Dermis blood vessel endothelial cell (primary cell): ENCODE data around the gene TMEM132A. TPM values are rescaled to one million over a fixed set of nuclear protein-coding genes. Genes with fewer than 3 reads are reported as not detected.

Experiments
- DNase-seq: peaks from one replicate; pipeline ENCODE4 v3.0.0; 2010
- total RNA-seq: library from RNA; depleted of rRNA; stranded (reverse); fragments of >200 nt; gene quantifications from 2 replicates; pipeline ENCODE4 v1.2.3, GENCODE V29; 2014

TMEM132A gene
- total RNA-seq, 1 donor from 2014 or later = 112 TPM

- no peak for DNase-seq
Measured at GRCh38 chr11:60939301-60939700, 15.0 kb downstream of the TMEM132A start.

DNA sequence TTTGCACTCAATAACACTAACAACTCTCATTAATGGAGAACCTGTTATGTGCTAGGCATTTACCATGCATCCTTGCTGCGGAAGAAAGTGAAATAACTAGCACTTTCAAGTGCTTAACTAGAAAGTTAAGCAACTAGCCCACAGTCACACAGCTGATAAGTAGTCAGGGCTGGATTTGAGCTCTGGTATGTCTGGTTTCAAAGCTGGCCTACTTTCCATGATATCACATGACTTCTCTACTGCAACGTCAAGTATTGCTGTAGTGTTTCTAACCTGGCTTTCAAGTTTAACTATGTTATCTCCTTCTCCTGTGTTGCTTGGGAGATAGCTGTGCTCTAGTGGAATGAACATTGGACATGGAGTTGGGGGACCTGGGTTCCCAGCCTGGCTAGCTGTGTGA is 15.6 kb downstream of the TMEM132A start:
- no peak for DNase-seq

DNA sequence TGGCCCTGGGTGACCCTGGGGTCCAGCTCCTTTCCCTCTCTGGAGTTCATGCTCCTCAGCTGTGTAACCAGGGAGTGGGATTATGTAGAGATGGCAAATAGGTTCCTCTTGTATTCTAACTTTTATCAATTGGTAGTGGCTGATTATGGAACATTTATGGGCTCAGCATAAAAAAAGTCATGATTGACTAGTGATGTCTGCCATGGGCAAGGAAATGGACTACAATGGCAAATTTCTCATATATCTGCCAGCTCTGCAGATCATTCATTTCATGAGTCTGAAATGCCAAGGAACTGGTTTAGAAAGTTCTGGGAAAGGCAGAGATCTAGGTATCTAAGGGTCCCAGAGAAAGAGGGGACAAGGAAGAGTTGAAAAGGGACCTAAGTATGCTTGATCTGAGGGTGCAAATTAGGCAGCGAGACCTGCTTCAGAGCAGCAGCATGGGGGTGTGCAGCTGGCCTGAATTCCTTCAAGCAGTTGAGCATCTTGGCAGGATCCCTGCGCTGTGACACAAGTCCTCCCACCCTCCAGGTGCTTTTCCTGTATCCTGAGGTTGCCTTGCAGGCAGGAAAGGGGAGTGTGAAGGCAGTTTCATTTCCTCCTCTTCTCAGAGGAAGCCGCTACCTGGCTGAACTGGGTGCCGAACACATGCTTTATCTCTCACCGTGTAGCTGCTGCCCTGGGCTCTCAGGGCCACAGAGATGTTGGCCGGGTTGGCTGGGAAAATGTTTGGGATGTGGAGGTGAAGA is 17.3 kb downstream of the TMEM132A start:
- DNase-seq = no peak

- no peak for DNase-seq
Measured at GRCh38 chr11:60942219-60942618, 18.0 kb downstream of the TMEM132A start.

- DNase-seq = no peak
Measured at GRCh38 chr11:60942970-60943565, 18.8 kb downstream of the TMEM132A start.

- DNase-seq = no peak
Measured at GRCh38 chr11:60944490-60945294, 20.4 kb downstream of the TMEM132A start.

GRCh38 chr11:60945295-60945667 is 21.0 kb downstream of the TMEM132A start:
- DNase-seq = no peak

DNA sequence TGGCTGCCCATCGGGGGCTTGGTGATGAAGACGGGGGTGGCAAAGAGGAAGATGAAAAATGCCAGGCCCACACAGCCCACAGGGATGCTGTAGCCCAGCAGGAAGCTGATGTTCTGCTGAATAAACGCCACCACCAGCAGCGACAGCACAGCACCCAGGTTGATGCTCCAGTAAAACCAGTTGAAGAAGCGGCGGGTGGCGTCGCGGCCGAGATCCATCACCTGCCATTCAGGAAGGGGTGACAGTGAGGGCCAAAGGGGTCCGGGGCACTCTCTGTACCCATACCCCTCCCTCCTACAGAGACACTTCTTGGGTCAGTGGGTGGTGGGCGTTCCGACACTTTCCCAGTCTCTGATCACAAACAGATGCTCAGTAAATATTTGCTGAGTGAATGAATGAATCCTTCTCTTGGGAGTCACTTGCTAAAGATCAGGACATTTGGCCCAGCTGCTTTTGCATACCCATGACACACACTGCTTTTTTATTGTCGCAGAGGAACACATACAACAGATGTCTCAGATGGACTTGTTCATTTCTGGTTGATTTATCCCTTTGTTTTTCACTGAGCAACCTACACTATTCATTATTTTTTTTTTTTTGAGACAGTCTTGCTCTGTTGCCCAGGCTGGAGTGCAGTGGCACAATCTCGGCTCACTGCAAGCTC is 22.5 kb downstream of the TMEM132A start:
- DNase-seq = no peak

DNA sequence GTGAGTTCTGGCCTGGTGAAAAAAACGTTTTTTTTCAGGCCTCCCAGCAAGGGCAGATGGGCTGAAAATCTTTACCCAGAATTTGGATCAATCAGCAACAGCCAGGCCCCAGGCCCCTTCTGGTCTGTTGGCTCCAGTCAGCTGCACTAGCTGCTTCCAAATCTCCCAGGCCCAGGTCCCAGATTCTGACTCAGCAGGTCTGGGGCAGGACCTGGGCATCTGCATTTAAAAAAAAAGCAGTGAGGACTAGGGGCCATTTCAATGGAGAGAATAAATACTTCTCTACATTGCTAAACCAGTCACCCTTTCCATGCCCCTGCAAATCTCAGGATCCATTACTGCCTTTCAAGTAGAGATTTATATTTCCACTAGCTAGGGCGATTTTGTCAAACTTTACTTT is 23.4 kb downstream of the TMEM132A start:
- no peak for DNase-seq

DNA sequence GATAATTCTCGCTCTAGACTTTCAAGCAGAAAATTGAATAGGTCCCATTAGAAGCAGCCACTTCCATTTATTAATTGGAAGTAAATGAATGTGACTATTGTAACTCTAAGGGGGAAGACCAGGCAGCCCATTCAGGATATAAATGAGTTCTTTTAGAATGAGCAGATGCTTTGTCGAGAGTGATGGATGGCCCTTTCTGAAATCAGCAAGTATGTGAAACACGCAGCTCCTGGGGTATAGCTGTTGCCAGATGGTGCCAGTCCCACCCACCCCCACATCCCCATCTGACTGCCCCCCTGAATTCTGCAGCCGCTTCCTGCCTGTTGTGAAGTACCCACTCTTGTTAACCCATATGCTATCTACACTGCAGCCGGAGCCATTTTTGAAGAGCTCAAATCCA is 24.0 kb downstream of the TMEM132A start:
- DNase-seq = no peak

- DNase-seq = no peak
Measured at GRCh38 chr11:60950024-60950423, 25.8 kb downstream of the TMEM132A start.

DNA sequence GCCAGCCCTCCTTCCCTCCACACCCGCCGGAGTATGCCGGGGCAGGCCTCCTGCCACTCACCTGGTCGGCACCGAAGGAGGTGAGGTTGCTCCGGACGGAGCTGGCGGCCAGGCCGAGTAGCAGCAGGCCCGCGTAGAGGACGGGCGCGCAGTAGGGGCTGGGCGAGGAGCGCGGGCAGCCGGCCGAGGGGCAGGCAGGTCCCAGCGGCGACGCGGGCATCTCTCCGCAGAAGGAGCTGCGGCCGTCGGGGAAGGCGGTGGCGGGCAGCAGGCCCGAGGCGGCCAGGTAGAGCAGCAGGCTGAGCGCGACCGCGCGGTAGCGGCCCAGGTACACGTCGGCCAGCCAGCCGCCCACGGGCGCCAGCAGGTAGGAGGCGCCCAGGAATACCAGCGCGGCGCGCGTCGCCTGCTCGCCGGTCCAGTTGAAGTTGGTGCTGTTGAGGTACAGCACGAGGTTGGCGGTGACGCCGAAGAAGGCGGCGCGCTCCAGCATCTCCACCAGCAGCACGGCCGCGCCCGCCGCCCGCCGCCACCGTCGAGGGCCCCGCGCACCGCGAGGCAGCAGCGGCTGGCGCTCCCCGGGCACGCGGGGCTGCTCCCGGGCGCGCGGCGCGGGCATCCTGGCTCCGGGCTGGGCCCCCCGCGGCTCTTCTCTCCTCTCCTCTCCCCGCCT is 26.8 kb downstream of the TMEM132A start:
- DNase-seq = peak; percentile 33

DNA sequence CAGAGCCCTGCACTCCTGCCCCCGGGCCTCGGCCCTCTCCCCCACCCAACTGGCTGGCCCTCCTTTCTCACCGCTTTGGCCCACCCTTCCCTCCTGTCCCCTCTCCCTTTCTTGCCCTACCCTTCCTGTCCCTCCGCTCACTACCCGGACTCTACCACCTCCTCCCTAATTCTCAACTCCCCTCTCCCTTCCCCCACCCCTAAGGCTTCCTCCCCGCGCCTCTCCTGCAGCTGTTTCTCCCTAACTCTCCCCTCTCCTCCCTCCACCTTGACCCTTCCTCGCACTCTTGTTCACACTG is 27.3 kb downstream of the TMEM132A start:
- DNase-seq = no peak

DNA sequence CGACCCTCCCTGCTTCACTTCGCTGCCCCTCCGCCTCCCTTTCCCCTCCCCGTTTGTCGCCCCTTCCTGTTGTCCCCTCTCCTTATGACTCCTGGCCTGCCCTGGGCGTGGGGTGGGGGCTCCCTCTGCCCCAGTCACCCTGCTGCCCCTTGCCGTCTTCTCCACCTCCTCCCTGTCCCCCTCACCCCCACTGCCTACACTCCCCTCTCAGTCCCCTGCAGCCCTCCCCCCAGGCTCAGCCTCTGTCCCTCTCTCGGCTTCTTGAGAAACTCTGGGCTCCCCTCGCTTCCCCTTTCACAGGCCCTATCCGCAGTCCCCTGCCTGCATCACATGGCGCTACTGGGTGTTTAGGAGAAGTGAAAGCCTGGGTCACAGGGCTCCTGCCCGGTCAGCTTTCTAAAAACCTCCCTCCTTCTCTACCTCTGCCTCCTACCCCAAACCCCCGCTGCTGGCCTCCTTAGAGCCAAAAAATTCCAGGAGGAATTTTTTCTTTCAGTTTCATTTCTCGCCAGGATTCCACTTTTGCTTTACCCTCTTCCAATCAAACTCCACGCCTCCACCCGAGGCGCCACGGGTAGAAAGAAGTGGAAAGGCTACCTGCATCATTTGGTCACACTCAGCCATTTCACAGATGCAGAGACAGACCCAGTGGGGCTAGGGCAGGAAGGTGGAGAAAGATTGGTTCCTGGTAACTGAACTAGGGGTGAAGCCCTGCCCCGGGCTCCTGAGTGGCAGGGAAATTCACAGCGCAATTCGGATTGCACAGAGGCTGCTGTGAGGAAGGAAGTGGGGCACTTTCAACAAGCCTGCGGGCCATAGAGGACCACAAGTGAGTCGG is 27.9 kb downstream of the TMEM132A start, which contains the start of gene SLC15A3:
Gene SLC15A3, minus strand, starts transcription at position 273 of the 838 bp plus-strand sequence. CDS start 625 bp downstream, outside the sequence.
- DNase-seq = peak; percentile 44

- DNase-seq = no peak
Measured at GRCh38 chr11:60952742-60953170, 28.5 kb downstream of the TMEM132A start.

DNA sequence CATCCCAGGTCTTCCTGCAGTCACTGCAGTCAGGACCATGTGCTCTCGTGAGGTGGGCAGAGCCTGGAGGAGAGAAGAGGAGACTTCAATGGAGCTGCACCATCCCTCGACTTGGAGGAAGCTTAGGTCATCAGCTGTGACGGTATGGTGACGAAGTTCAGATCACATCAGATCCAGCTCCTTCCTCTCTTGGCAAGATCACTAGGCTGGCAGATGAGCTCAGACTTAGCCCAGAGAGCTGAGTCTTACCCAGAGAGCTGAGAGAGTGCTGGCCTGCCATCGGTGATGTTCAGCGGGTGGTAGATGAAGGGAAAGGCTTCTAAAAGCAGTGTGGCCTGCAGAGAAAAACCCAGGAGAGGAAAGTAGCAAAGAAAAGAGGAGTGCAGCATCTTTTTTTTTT is 29.5 kb downstream of the TMEM132A start:
- DNase-seq = peak; percentile 71

DNA sequence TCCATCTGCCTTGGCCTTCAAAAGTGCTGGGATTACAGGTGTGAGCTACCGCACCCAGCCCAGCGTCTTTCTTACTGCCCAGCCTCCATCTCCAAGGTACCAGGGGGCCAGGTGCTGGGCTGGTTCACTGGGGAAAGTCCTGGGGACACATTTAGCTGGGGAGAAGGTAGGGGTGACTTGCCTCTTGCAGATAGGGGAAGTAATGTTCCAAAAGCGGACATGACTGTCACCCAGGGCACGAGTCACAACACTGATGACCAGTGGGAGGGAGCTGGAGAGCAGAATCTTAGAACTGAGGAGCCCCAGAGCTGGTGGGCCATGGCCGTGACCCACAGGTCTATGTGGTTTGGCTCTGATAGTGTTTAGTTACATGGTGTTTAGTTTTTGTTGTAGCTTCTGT is 30.2 kb downstream of the TMEM132A start:
- no peak for DNase-seq

GRCh38 chr11:60955571-60955970 is 31.3 kb downstream of the TMEM132A start:
- no peak for DNase-seq

GRCh38 chr11:60957188-60957587 is 32.9 kb downstream of the TMEM132A start:
- DNase-seq = no peak

GRCh38 chr11:60959431-60959830 is 35.2 kb downstream of the TMEM132A start:
- no peak for DNase-seq

GRCh38 chr11:60960405-60960804 is 36.1 kb downstream of the TMEM132A start:
- no peak for DNase-seq

DNA sequence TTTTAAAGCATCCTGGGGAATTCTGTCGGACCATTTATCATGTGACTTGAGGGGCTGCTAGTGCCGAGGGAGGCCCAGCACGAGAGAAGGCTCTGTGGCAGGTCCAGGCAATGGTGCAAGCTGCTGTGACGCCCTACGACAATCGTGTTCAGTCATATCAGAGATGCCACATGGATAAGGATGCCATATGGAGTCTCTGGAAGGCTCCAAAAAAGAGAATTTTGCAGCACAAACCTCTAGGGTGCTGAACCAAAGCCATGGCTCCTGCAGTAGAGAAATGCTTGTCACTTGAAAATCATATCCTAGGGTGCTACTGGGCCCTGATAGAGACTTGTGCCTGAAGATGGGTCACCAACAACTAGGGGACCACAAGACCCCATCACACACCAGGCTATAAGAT is 40.5 kb downstream of the TMEM132A start:
- DNase-seq = no peak
